WTC11 (cell line): ENCODE measurements around the gene STIM2. TPM values are rescaled to one million over a fixed set of nuclear protein-coding genes. Genes with fewer than 3 reads are reported as not detected.

ENCODE experiments used
- ATAC-seq: fragments of 200-7000 bp; cut with Tn5 transposase; 2 replicates; pipeline ENCODE4 v1.10.0; 2021; ENCODE audit warnings: mild to moderate bottlenecking, moderate library complexity
- CTCF ChIA-PET: fragments of 300-600 bp; sonication (Branson Sonifier 250); formaldehyde crosslinking; loops from one replicate; lab custom pipeline; 2021; ENCODE audit warnings: antibody characterized with exemption; lab: Charles Lee
- POLR2A ChIA-PET: fragments of 350-600 bp; sonication (Branson Sonifier 250); formaldehyde crosslinking; loops from one replicate; lab custom pipeline; 2021; ENCODE audit warnings: antibody characterized with exemption; lab: Charles Lee
- DNase-seq: peaks from one replicate; pipeline ENCODE4 v3.0.0; 2021; ENCODE audit warnings: low spot score
- H3K27ac Mint-ChIP-seq: 2 replicates; pipeline ENCODE4 v1.8.0; 2021; ENCODE audit warnings: mixed read lengths
- H3K27me3 Mint-ChIP-seq: 2 replicates; pipeline ENCODE4 v1.8.0; 2021; ENCODE audit warnings: low read depth, mild to moderate bottlenecking, moderate library complexity, mixed read lengths
- H3K36me3 Mint-ChIP-seq: 2 replicates; pipeline ENCODE4 v1.8.0; 2021; ENCODE audit warnings: mixed read lengths
- H3K4me1 Mint-ChIP-seq: 2 replicates; pipeline ENCODE4 v1.8.0; 2022; ENCODE audit warnings: mixed read lengths
- H3K4me3 Mint-ChIP-seq: 2 replicates; pipeline ENCODE4 v1.8.0; 2021; ENCODE audit warnings: mild to moderate bottlenecking, moderate library complexity, mixed read lengths
- H3K9me3 Mint-ChIP-seq: 2 replicates; pipeline ENCODE4 v1.8.0; 2021; ENCODE audit warnings: mixed read lengths
- AR ChIP-seq: fragments of 250-450 bp; sonication (Bioruptor Pico); IDR thresholded peaks from 2 replicates; pipeline ENCODE4 v1.9.0; 2021; ENCODE audit warnings: mild to moderate bottlenecking
- CBFB ChIP-seq: sonication (generic); formaldehyde crosslinking; IDR thresholded peaks from 2 replicates; pipeline ENCODE4 v1.8.1; 2022; ENCODE audit warnings: mild to moderate bottlenecking, low read depth, missing genetic modification reagents
- E2F5 ChIP-seq: sonication (generic); formaldehyde crosslinking; IDR thresholded peaks from 2 replicates; pipeline ENCODE4 v1.8.1; 2022; ENCODE audit warnings: mild to moderate bottlenecking, moderate library complexity, missing genetic modification reagents
- ERG ChIP-seq: fragments of 250-450 bp; sonication (Bioruptor Pico); IDR thresholded peaks from 2 replicates; pipeline ENCODE4 v1.8.0; 2021; ENCODE audit warnings: mild to moderate bottlenecking
- FOXJ3 ChIP-seq: sonication (generic); formaldehyde crosslinking; IDR thresholded peaks from 2 replicates; pipeline ENCODE4 v1.9.0; 2021; ENCODE audit warnings: missing genetic modification reagents, mild to moderate bottlenecking, borderline replicate concordance
- IRF2 ChIP-seq: sonication (generic); formaldehyde crosslinking; IDR thresholded peaks from 2 replicates; pipeline ENCODE4 v1.8.0; 2022; ENCODE audit warnings: low read depth, missing genetic modification reagents, borderline replicate concordance
- KAT7 ChIP-seq: sonication (generic); formaldehyde crosslinking; IDR thresholded peaks from 2 replicates; pipeline ENCODE4 v1.8.1; 2023; ENCODE audit warnings: missing genetic modification reagents, mild to moderate bottlenecking, borderline replicate concordance
- PRRX2 ChIP-seq: fragments of 250-450 bp; sonication (Bioruptor Pico); IDR thresholded peaks from 2 replicates; pipeline ENCODE4 v1.8.0; 2021; ENCODE audit warnings: mild to moderate bottlenecking
- SMAD4 ChIP-seq: sonication (generic); formaldehyde crosslinking; IDR thresholded peaks from 2 replicates; pipeline ENCODE4 v1.8.0; 2022; ENCODE audit warnings: mild to moderate bottlenecking, missing genetic modification reagents
- TEAD1 ChIP-seq: sonication (generic); formaldehyde crosslinking; IDR thresholded peaks from 2 replicates; pipeline ENCODE4 v1.8.0; 2022; ENCODE audit warnings: mild to moderate bottlenecking, missing genetic modification reagents
- ZNF219 ChIP-seq: sonication (generic); formaldehyde crosslinking; IDR thresholded peaks from 2 replicates; pipeline ENCODE4 v1.8.0; 2023; ENCODE audit warnings: missing genetic modification reagents, mild to moderate bottlenecking, borderline replicate concordance
- ZNF423 ChIP-seq: fragments of 250-450 bp; sonication (Bioruptor Pico); IDR thresholded peaks from 2 replicates; pipeline ENCODE4 v2.1.2; 2022; ENCODE audit warnings: mild to moderate bottlenecking, moderate library complexity
- total RNA-seq: library from RNA; stranded (reverse); gene quantifications from 3 replicates; pipeline ENCODE4 v1.2.3, GENCODE V29; 2021
- TF ChIP-seq, protein P1 (sequence below): sonication (generic); formaldehyde crosslinking; IDR thresholded peaks from 2 replicates; pipeline ENCODE4 v1.8.0; 2022; ENCODE audit warnings: mild to moderate bottlenecking, missing genetic modification reagents
- TF ChIP-seq, protein P2 (sequence below): sonication (generic); formaldehyde crosslinking; IDR thresholded peaks from 2 replicates; pipeline ENCODE4 v1.8.1; 2022; ENCODE audit warnings: low read depth, missing genetic modification reagents, borderline replicate concordance
- TF ChIP-seq, protein P3 (sequence below): sonication (generic); formaldehyde crosslinking; IDR thresholded peaks from 2 replicates; pipeline ENCODE4 v1.8.0; 2023; ENCODE audit warnings: mild to moderate bottlenecking, missing genetic modification reagents
- TF ChIP-seq, protein P4 (sequence below): fragments of 200-600 bp; IDR thresholded peaks from 2 replicates; pipeline ENCODE4 v1.8.0; 2022; ENCODE audit warnings: antibody characterized with exemption
- TF ChIP-seq, protein P5 (sequence below): sonication (generic); formaldehyde crosslinking; IDR thresholded peaks from 2 replicates; pipeline ENCODE4 v1.8.1; 2023; ENCODE audit warnings: mild to moderate bottlenecking, missing genetic modification reagents, borderline replicate concordance
- TF ChIP-seq, protein P6 (sequence below): fragments of 250-450 bp; sonication (Bioruptor Pico); IDR thresholded peaks from 2 replicates; pipeline ENCODE4 v1.9.0; 2021; ENCODE audit warnings: moderate library complexity, mild to moderate bottlenecking, inconsistent platforms, borderline replicate concordance

The STIM2 gene
- total RNA-seq, 1 experiment from 2014 or later, result 22.4 TPM

DNA sequence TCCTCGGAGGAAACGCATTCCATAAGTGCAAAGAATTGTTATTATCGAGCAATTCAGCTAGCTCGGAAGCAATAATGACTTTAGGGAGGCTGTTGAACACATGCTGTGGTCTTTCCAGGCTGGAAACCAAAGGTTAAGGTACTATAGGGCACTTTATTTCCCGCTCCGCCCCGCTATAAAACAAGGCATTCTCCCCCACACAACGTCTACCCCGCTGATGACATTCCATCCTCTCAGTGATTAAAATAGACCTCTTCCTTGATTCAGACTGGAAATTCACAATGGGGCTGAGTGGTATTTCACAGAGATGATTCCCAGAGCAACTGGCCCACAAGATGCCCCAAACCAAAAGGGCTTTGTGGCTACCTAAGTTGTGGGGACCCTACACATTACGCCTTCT is 196.4 kb downstream of the STIM2 start:
- H3K4me1 Mint-ChIP-seq, result peaks cover 40% of the 10 kb centered on the region
- POLR2A ChIA-PET, result no interaction called here

More for the DNA sequence above, 196.4 kb downstream of the STIM2 start:
- no peak overlapping the region for H3K4me3 Mint-ChIP-seq
- CTCF ChIA-PET, result interaction anchor here (0.7 to 1.7 kb wide), 3 partner anchors 9 to 38 kb away, joined by 3 to 8 read pairs (median 5); no protein-coding TSS in a partner anchor
- H3K36me3 Mint-ChIP-seq, result no peaks in the 10 kb centered on the region
- TF ChIP-seq IRF2 (CRISPR knock-in tag) (no peak), PRRX2 (no peak), KAT7 (CRISPR knock-in tag) (no peak), CBFB (CRISPR knock-in tag) (no peak), TEAD1 (no peak), SMAD4 (CRISPR knock-in tag) (no peak), ZNF219 (CRISPR knock-in tag) (no peak), AR (no peak), E2F5 (CRISPR knock-in tag) (no peak), FOXJ3 (CRISPR knock-in tag) (no peak), ERG (CRISPR knock-in tag) (no peak), ZNF423 (CRISPR knock-in tag) (no peak)
- TF ChIP-seq, protein P1, sequence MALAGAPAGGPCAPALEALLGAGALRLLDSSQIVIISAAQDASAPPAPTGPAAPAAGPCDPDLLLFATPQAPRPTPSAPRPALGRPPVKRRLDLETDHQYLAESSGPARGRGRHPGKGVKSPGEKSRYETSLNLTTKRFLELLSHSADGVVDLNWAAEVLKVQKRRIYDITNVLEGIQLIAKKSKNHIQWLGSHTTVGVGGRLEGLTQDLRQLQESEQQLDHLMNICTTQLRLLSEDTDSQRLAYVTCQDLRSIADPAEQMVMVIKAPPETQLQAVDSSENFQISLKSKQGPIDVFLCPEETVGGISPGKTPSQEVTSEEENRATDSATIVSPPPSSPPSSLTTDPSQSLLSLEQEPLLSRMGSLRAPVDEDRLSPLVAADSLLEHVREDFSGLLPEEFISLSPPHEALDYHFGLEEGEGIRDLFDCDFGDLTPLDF (CRISPR knock-in tag), result no peak
- TF ChIP-seq, protein P2, sequence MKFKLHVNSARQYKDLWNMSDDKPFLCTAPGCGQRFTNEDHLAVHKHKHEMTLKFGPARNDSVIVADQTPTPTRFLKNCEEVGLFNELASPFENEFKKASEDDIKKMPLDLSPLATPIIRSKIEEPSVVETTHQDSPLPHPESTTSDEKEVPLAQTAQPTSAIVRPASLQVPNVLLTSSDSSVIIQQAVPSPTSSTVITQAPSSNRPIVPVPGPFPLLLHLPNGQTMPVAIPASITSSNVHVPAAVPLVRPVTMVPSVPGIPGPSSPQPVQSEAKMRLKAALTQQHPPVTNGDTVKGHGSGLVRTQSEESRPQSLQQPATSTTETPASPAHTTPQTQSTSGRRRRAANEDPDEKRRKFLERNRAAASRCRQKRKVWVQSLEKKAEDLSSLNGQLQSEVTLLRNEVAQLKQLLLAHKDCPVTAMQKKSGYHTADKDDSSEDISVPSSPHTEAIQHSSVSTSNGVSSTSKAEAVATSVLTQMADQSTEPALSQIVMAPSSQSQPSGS (CRISPR knock-in tag), result no peak
- TF ChIP-seq, protein P3, sequence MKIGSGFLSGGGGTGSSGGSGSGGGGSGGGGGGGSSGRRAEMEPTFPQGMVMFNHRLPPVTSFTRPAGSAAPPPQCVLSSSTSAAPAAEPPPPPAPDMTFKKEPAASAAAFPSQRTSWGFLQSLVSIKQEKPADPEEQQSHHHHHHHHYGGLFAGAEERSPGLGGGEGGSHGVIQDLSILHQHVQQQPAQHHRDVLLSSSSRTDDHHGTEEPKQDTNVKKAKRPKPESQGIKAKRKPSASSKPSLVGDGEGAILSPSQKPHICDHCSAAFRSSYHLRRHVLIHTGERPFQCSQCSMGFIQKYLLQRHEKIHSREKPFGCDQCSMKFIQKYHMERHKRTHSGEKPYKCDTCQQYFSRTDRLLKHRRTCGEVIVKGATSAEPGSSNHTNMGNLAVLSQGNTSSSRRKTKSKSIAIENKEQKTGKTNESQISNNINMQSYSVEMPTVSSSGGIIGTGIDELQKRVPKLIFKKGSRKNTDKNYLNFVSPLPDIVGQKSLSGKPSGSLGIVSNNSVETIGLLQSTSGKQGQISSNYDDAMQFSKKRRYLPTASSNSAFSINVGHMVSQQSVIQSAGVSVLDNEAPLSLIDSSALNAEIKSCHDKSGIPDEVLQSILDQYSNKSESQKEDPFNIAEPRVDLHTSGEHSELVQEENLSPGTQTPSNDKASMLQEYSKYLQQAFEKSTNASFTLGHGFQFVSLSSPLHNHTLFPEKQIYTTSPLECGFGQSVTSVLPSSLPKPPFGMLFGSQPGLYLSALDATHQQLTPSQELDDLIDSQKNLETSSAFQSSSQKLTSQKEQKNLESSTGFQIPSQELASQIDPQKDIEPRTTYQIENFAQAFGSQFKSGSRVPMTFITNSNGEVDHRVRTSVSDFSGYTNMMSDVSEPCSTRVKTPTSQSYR, result no peak
- TF ChIP-seq, protein P4, sequence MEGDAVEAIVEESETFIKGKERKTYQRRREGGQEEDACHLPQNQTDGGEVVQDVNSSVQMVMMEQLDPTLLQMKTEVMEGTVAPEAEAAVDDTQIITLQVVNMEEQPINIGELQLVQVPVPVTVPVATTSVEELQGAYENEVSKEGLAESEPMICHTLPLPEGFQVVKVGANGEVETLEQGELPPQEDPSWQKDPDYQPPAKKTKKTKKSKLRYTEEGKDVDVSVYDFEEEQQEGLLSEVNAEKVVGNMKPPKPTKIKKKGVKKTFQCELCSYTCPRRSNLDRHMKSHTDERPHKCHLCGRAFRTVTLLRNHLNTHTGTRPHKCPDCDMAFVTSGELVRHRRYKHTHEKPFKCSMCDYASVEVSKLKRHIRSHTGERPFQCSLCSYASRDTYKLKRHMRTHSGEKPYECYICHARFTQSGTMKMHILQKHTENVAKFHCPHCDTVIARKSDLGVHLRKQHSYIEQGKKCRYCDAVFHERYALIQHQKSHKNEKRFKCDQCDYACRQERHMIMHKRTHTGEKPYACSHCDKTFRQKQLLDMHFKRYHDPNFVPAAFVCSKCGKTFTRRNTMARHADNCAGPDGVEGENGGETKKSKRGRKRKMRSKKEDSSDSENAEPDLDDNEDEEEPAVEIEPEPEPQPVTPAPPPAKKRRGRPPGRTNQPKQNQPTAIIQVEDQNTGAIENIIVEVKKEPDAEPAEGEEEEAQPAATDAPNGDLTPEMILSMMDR, result no peak
- TF ChIP-seq, protein P5, sequence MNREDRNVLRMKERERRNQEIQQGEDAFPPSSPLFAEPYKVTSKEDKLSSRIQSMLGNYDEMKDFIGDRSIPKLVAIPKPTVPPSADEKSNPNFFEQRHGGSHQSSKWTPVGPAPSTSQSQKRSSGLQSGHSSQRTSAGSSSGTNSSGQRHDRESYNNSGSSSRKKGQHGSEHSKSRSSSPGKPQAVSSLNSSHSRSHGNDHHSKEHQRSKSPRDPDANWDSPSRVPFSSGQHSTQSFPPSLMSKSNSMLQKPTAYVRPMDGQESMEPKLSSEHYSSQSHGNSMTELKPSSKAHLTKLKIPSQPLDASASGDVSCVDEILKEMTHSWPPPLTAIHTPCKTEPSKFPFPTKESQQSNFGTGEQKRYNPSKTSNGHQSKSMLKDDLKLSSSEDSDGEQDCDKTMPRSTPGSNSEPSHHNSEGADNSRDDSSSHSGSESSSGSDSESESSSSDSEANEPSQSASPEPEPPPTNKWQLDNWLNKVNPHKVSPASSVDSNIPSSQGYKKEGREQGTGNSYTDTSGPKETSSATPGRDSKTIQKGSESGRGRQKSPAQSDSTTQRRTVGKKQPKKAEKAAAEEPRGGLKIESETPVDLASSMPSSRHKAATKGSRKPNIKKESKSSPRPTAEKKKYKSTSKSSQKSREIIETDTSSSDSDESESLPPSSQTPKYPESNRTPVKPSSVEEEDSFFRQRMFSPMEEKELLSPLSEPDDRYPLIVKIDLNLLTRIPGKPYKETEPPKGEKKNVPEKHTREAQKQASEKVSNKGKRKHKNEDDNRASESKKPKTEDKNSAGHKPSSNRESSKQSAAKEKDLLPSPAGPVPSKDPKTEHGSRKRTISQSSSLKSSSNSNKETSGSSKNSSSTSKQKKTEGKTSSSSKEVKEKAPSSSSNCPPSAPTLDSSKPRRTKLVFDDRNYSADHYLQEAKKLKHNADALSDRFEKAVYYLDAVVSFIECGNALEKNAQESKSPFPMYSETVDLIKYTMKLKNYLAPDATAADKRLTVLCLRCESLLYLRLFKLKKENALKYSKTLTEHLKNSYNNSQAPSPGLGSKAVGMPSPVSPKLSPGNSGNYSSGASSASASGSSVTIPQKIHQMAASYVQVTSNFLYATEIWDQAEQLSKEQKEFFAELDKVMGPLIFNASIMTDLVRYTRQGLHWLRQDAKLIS (CRISPR knock-in tag), result no peak
- TF ChIP-seq, protein P6, sequence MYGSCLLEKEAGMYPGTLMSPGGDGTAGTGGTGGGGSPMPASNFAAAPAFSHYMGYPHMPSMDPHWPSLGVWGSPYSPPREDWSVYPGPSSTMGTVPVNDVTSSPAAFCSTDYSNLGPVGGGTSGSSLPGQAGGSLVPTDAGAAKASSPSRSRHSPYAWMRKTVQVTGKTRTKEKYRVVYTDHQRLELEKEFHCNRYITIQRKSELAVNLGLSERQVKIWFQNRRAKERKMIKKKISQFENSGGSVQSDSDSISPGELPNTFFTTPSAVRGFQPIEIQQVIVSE (CRISPR knock-in tag), result no peak
- ATAC-seq, result no peak
- no peak overlapping the region for H3K27ac Mint-ChIP-seq
- DNase-seq, result no peak
- H3K27me3 Mint-ChIP-seq, result no peaks in the 10 kb centered on the region
- H3K9me3 Mint-ChIP-seq, result no peaks in the 10 kb centered on the region
